ENCODE results near the gene SPINK2.

Gene SPINK2

DNA sequence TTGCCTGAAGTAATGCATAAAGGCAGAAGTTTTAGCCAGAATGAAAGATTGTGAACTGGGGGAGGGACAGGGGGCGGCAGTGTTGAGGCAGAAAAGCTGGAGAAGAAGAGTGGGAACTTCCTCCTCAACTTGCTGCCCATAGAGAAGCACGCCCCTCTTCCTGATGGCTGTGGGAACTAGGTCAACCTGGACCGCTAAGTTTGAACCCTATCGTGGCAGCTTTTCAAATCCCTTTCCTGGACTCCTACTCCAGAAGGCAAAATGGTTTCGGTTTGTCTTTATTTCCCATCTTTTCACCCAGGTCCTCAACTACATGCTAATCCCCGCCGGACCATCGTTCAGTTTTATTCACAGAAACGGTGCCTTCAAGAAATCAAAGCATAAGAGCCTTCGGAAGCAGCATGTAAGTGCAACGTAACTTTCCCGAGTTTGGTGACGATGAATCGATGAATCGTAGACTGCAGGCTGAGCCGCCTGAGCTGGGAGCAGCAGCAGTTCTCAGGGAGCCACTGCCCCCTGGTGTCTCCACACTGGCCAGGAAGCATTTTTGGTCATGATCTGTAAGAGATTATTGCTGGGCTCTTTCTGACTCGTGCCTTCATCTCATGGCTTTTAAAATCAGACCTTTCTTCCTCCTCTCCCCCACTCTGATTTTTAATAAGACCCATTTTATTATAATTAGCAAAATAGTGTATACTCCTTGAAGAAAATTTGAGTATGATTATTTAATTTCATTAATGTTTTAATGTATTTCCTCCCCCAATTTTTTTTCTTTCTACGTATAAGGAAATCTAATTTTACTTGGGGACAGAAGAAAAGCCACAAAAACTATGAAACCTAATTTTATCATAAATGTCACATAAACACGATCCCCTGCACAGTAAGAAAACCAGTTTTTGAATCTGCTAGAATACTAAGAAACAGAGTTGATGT is 21.4 kb downstream of the SPINK2 start:
- DNase-seq = peak; percentile 82

DNA sequence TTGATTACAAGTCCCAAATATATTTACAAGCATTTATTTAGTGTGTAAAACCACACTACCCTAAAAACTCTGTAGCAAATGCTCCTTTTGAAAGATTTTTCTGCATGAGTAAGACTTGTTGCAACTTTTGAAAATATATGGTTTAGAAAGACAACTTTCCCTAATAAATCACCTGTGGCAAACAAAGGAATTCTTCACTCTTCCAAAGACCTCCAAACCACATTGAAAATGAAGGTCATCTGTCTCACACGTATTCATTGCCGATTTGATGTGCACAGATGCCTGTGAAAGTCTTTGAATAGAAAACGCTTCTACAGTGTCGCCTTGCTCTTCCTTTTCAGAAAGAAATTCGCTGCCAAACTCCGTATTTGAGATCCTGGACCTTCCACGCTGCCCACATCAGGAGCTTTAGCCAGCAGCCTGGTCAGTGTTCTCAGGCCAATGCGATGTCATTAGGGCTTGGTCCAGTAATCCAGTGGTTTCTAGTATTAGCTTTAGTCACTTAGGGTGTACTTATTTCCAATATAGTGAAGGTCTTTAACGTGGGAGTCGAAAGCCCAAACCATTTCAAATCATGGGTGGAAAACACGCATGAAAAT is 22.2 kb downstream of the SPINK2 start:
- no peak for DNase-seq

DNA sequence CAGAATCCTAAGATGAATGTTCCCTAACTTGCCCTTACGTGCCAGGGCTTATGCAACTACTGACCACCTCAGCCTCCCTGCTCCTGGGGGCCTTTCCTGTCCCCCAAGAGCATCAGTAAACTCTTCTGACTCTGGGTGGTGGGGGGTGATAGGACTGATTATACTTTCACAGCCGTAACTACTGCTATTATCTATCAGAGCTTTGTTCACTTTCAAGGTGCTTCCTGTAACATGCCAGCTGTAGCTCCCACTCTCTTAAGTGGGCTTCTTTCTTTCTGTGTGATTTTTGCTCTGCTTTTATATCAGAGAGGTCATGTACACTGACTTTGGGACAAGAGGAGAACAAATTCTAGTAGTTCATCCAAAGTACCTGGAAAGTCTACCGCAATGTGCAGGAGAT is 25.3 kb downstream of the SPINK2 start:
- no peak for DNase-seq

DNA sequence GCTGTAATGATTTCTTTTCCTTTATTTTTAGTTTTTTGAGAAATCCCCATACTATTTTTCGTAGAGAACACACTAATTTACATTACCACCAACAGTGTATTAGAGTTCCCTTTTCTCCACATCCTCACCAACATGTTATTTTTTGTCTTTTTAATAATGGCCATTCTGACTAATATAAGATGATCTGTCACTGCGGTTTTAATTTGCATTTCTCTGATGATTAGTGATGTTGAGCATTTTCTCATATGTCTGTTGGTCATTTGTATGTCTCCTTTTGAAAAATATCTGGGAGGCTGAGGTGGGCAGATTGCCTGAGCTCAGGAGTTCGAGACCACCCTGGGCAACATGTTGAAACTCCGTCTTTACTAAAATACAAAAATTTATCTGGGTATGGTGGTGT is 30.2 kb downstream of the SPINK2 start:
- no peak for DNase-seq

DNA sequence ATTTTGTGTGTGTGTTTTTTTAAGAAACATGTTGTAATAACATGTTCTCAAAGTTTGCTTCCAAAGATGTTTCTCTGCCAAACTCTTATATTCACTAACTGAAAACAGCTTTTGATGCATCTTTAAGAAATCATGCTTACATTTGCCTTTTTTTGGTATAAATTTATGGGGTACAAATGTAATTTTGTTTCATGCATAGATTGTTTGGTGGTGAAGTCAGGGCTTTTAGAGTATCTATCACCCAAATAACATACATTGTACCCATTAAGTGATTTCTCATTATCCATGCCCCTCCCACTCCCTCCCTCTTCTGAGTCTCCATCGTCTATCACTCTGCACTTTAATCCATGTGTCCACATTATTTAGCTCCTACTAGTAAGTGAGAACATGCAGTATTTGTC is 30.8 kb downstream of the SPINK2 start:
- DNase-seq = no peak

DNA sequence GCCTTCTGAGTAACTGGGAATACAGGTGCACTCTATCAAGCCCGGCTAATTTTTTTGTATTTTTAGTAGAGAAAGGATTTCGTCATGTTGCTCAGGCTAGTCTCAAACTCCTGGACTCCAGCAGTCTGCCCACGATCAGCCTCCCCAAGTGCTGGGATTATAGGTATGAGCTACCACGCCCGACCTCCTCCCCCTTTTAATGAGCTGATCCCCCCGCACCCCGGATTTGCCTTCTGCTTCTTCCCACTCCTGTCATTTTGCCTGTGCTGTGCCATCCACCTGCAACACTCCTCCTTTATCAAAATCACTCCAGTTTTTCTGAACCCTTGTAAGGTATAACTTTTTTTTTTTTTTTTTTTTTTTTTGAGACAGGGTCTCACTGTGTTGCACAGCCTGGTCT is 33.4 kb downstream of the SPINK2 start:
- DNase-seq = no peak

DNA sequence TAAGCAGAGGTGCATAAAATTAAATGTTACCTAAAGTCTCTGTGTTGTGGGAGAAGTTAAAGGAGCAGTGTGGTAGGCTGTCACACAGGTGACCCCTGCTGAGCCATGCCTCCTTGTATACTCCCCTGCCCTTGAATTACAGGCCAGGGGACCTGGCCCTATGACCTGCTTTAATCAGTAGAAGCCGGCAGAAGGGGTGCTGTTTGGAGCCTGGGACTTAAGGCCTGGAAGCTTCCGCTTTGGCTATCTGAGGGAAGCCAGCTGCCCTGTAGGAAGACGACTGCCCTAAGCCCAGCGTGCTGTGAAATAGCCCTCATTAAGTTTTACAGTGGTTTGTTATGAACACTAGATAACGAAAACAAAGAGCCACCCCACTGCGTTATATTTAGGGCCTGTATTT is 34.1 kb downstream of the SPINK2 start:
- no peak for DNase-seq

DNA sequence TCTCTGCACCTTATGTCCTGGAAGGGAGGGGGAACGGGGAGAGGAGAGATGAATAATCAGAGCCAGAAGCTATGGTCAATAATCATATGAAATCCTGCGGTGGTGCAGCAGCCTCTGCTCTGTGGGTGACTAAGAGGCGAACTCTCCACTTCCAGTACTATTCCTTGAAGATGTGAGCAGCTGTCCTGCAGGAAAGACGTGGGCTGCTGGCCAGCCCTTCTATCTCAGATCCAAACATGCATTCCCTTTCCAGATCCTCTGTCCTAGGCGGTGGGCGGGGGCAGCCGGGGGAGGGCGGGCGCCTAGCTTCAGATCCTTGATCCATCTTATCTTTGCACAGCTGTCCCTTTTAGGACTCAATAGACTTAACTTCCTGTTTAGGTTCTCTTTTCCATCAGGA is 34.5 kb downstream of the SPINK2 start:
- DNase-seq = no peak

DNA sequence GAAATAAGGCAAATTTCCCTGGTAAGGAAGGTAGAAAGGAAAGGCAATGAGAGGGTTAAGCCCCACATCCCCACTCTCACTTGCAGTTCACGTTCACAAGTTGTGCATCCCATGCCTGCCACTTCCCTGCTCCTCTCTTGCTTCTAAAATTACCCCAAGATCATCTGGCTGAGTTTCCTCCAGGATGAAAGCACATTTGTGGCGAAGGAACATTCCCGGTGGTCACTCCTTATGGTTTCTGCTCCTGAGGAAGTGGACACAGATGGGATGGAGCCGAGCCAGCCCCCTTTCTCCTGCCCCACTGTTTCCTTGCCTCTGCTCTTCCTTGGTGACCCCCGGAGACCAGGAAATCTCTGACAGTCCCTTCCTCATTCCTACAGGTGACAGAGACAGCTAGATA is 37.5 kb downstream of the SPINK2 start:
- no peak for DNase-seq

DNA sequence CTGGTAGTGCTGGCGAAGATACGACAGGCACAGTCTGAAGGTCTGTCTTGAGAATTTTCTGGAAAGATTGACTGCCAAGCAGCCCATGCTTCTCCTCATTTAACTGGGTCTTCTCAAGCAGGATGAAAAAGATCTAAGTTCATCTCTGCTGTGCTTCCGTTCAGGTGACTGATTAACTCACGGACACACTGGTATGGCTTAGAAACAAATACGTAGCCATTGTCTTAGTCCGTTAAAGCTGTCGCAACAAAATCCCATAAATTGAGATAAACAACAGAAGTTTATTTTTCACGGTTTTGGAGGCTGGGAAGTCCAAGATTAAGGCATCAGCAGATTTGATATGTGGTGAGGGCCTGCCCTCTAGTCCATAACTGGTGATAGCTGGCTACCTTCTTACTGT is 39.5 kb downstream of the SPINK2 start:
- DNase-seq = no peak

DNA sequence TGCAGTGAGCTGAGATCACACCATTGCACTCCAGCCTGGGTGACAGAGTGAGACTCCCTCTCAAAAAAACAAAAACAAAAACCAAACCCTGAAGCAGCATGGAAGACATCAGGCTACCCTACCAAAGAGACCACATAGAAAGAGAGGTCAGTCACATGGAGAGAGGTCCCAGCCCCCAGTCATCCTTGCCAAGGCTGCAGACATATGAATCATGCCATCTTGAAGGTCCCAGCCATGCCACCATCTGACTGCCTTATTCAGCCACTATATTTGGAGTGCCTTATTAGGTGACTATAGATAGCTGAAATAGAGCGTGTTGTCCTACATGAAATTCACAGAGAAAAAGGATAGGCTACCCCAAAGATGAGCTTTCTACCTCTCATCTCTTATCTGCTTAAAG is 48.2 kb downstream of the SPINK2 start:
- no peak for DNase-seq

DNA sequence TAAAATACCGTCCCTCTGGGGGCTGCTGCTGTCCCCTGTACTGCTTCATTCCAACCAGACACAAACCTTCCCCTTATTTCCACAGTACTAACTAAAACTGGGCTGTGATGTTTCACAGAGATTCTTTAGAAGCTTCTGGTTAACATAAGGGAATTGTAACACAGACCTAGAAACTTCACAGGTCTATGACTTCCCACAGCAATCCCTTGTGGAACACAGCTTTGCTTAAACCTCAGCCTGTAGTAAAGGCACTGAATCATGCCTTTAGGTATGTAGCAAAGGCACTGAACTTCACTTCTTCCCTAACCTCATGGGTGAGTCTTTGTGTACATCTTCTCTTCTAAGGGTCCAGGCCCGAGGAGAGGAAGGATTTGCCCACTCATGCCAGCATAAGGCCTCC is 49.4 kb downstream of the SPINK2 start:
- no peak for DNase-seq

DNA sequence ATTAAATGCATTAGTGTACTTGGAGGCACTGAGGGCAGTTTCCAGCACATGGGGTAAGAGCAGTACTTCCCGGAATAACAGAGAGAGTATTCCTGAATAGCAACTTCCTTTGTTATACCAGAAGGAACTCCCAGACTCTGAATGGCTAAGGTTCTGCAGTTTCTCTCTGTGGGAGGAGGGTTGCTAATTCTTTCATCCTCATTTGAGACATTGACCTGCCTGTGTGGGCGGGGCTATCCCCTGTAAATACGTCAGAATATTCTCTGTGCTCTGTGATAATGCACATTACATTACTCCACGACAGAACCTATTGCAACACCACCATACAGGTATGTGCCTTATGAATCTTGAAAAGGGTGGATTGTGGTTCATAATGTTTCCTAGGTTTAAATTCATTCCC is 52.7 kb downstream of the SPINK2 start:
- DNase-seq = no peak

DNA sequence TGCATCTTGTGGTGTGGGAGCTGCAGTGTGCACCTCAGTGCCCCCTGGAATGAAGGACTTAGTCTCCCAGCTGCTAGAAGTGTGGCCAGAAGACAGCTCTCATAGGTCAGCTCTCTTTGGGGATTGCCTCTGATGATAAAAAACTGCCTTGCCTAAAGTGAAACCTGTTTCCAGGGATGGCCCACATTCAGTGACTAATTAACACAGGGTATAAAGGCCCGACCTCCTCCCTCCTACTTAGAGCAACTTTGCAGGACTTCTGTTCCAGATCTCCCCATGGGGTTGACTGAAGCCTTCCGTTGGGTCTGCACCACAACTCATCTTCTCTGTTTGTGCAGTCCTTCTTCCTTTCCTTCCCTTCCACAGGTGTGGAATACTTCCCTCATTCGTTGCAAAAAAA is 53.2 kb downstream of the SPINK2 start:
- DNase-seq = no peak

DNA sequence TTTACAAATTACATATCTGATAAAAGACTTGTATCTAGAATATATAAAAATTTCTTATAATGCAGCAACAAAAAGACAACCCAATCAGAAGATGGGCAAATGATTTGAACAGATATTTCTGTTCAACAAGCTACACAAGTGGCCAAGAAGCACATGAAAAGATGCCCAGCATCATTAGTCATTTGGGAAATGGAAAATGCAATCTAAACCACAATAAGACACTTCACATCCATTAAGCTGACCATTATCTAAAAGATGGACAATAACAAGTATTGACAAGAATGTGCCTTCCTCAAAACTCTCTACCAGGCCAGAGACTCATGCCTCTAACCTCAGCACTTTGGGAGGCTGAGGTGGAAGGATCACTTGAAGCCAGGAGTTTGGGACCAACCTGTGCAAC is 53.9 kb downstream of the SPINK2 start:
- DNase-seq = no peak

DNA sequence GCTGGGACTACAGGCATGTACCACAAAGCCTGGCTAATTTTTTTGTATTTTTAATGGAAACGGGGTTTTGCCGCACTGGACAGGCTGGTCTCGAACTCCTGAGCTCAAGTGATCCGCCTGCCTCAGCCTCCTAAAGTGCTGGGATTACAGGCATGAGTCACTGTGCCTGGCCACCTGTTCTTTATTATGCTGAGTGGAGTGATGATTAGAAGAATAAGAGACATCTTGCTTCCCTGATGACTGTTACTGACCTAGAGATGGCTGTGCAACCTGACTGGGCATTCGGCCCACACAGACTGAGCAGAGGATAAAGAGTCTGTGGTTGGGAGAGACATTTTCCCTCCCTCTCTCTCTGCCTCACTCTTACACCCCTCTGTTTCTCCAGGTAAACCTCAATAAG is 56.7 kb downstream of the SPINK2 start:
- no peak for DNase-seq

DNA sequence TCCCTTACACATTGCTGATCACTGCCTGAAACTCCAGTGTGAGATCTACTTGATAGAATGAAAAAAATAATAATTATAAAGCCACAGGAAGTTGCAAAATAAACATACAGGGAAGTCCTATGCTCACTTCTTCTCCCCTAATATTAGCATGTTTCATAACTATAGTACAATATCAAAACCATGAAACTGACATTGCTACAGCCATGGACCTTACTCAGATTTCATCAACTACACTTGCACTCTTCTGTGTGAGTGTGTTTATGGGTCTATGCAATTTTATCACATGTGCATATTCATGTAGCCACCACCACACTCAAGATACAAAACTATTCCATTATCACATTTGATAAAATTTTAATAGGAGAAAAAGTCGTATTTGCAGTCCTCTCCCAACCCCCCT is 57.3 kb downstream of the SPINK2 start:
- DNase-seq = no peak

DNA sequence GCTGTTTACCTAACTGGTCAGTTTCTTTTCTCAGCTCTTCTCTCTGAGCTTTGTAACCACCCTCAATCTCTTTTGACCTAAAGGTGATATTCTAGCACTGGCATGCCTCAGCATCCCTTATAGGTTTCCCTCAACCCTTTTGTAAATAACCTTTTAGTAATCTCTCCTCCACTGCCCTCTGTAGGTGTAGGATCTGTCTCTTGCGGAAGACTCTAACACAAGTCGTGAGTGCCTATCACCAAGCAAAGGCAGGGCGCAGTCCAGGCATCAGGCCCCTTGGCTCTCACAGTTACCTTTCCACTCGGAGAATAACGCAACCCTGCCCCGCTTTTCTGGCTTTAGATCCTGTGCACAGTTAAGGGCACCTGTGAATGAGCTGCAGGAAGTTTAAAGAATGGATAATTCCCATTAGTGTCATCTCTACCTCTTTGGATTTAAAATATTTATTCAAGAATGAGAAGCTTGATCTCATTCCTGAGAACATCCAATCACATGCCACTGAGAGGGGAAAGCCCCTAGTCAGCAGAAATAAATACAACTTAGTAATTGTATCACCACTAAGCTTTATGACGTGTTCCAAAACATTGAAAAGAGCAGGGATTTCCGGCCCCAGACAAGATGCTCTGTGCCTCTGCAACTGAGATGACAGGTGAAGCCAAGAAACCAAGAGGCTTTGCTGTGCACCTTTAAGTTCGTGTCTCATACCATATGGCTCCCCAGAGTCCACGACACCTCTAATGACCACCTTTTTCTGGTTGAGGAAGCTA is 58.8 kb downstream of the SPINK2 start:
- DNase-seq = no peak

DNA sequence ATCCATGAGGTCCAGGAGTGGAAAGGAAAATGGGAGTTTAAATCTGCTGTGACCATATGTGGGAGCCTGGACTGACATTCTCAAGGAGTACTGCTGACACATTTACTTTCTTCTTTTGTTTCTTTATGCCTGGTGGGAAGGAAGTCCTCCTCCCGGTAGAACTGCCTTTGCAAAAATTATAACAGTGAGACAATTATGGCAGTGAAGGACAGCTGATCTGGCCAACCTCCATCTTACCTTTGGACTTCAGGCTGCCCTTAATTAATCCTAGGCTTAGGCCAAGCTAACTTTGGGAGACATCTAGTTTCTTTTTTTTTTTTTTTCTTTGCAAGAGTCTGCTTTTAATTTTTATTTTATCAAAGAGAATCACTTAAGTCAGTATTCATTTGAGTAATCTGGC is 61.3 kb downstream of the SPINK2 start:
- DNase-seq = no peak

Data from activated T-cell treated with anti-CD3 and anti-CD28 coated beads, Interleukin-2, amount 50 U/mL, for 1 hour (primary cell).